SK-N-SH (cell line): ENCODE results near the gene LMO3.

Experiments used
- CHD2 ChIP-seq: fragments of 150-350 bp; IDR thresholded peaks from 2 replicates; pipeline ENCODE4 v1.6.1; 2018; ENCODE audit warnings: low read length; ENCODE audit not compliant: partially characterized antibody
- CTCF ChIP-seq: fragments of 200-600 bp; sonication (generic); IDR thresholded peaks from 2 replicates; pipeline ENCODE4 v1.6.1; 2017; ENCODE audit warnings: antibody characterized with exemption, mild to moderate bottlenecking, moderate library complexity
- MXI1 ChIP-seq: IDR thresholded peaks from 2 replicates; pipeline ENCODE4 v1.6.1; 2012; ENCODE audit warnings: mild to moderate bottlenecking, low read depth, low read length, improper control_type of control experiment
- NRF1 ChIP-seq: IDR thresholded peaks from 2 replicates; pipeline ENCODE4 v1.6.1; 2012; ENCODE audit warnings: low read depth, mild to moderate bottlenecking, low read length
- POLR2AphosphoS5 ChIP-seq: IDR thresholded peaks from 2 replicates; pipeline ENCODE4 v1.6.1; 2012; ENCODE audit warnings: low read depth, low read length
- RFX5 ChIP-seq: IDR thresholded peaks from 2 replicates; pipeline ENCODE4 v1.6.1; 2012; ENCODE audit warnings: mild to moderate bottlenecking, improper control_type of control experiment, low read length
- TAF1 ChIP-seq: IDR thresholded peaks from 2 replicates; pipeline ENCODE4 v1.6.1; 2012; ENCODE audit warnings: low read depth, mild to moderate bottlenecking, low read length, moderate library complexity, borderline replicate concordance
- USF1 ChIP-seq: IDR thresholded peaks from 2 replicates; pipeline ENCODE4 v1.4.0; 2012; ENCODE audit warnings: low read depth, borderline replicate concordance
- YY1 ChIP-seq: IDR thresholded peaks from 2 replicates; pipeline ENCODE4 v1.4.0; 2012; ENCODE audit warnings: low read depth, mild to moderate bottlenecking

- TF ChIP-seq YY1 (no peak), MXI1 (no peak), POLR2AphosphoS5 (no peak), NRF1 (no peak), USF1 (no peak), TAF1 (no peak), RFX5 (no peak), CHD2 (no peak), CTCF (no peak)
These were observed 101.8 kb downstream of the LMO3 start for GRCh38 chr12:16504200-16504599.
